IMR-90 (cell line): ENCODE results near the gene GRK2. TPM values are rescaled to one million over a fixed set of nuclear protein-coding genes. Genes with fewer than 3 reads are reported as not detected.

Experiments used
- ATAC-seq: fragments of 200-7000 bp; cut with Tn5 transposase; 2 replicates; pipeline ENCODE4 v1.9.1; 2020; ENCODE audit warnings: low read depth, mild to moderate bottlenecking, moderate library complexity
- BruUV-seq: library from RNA; stranded (reverse); fragments of 400-500 nt; replicated peaks from 2 replicates; lab custom pipeline; 2021; lab: Mats Ljungman, UMichigan
- CTCF ChIA-PET: fragments of 300-600 bp; formaldehyde crosslinking; extraction: SDS; loops from one replicate; lab custom pipeline; 2021; ENCODE audit warnings: antibody characterized with exemption; lab: Yijun Ruan, JAX
- POLR2A ChIA-PET: fragments of 300-600 bp; sonication (Branson Sonifier 250); formaldehyde crosslinking; loops from one replicate; lab custom pipeline; 2022; ENCODE audit warnings: antibody characterized with exemption; ENCODE audit not compliant: unreplicated experiment; lab: Charles Lee
- DNase-seq: peaks from one replicate; pipeline ENCODE4 v3.0.0; 2013
- H2AFZ ChIP-seq: replicated peaks from 2 replicates; pipeline ENCODE3; 2013; ENCODE audit warnings: low read length, mild to moderate bottlenecking; ENCODE audit not compliant: poor library complexity
- H2AK5ac ChIP-seq: 2 replicates; pipeline ENCODE4 v1.6.1; 2013; ENCODE audit warnings: low read depth, low read length, inconsistent platforms
- H2AK9ac ChIP-seq: replicated peaks from 2 replicates; pipeline ENCODE3; 2013; ENCODE audit warnings: mild to moderate bottlenecking, low read depth, low read length, moderate library complexity; ENCODE audit not compliant: poor library complexity
- H2BK120ac ChIP-seq: 2 replicates; pipeline ENCODE4 v1.6.1; 2013; ENCODE audit warnings: low read depth, low read length, inconsistent platforms
- H2BK15ac ChIP-seq: 3 replicates; pipeline ENCODE4 v1.6.1; 2013; ENCODE audit warnings: low read depth, low read length, inconsistent platforms
- H2BK20ac ChIP-seq: 2 replicates; pipeline ENCODE4 v1.6.1; 2013; ENCODE audit warnings: low read depth, mild to moderate bottlenecking, inconsistent platforms, low read length, moderate library complexity
- H2BK5ac ChIP-seq: 2 replicates; pipeline ENCODE4 v1.6.1; 2013; ENCODE audit warnings: mild to moderate bottlenecking, low read depth, low read length, inconsistent platforms; ENCODE audit not compliant: poor library complexity, severe bottlenecking
- H3K14ac ChIP-seq: replicated peaks from 2 replicates; pipeline ENCODE4 v1.6.1; 2013; ENCODE audit warnings: low read depth, low read length, inconsistent platforms
- H3K18ac ChIP-seq: 2 replicates; pipeline ENCODE4 v1.6.1; 2013; ENCODE audit warnings: low read depth, low read length, control low read depth
- H3K23ac ChIP-seq: 2 replicates; pipeline ENCODE4 v1.6.1; 2013; ENCODE audit warnings: low read depth, low read length, inconsistent platforms
- H3K27ac ChIP-seq: 2 replicates; pipeline ENCODE4 v1.5.1; 2013; ENCODE audit warnings: mild to moderate bottlenecking, control low read depth, low read length; ENCODE audit not compliant: insufficient read depth
- H3K27me3 ChIP-seq: 2 replicates; pipeline ENCODE4 v1.6.1; 2013; ENCODE audit warnings: low read length; ENCODE audit not compliant: control insufficient read depth, insufficient read depth
- H3K36me3 ChIP-seq: 2 replicates; pipeline ENCODE4 v1.6.1; 2013; ENCODE audit warnings: low read length, mixed read lengths; ENCODE audit not compliant: control insufficient read depth, insufficient read depth
- H3K4ac ChIP-seq: 2 replicates; pipeline ENCODE4 v1.6.1; 2013; ENCODE audit warnings: low read depth, low read length, inconsistent platforms
- H3K4me1 ChIP-seq: 2 replicates; pipeline ENCODE4 v1.6.1; 2013; ENCODE audit warnings: low read length, mixed read lengths; ENCODE audit not compliant: control insufficient read depth, insufficient read depth
- H3K4me2 ChIP-seq: 2 replicates; pipeline ENCODE4 v1.6.1; 2013; ENCODE audit warnings: low read depth, mild to moderate bottlenecking, control low read depth, low read length, moderate library complexity
- H3K4me3 ChIP-seq: 2 replicates; pipeline ENCODE4 v1.5.1; 2013; ENCODE audit warnings: low read depth, mild to moderate bottlenecking, control low read depth, low read length, moderate library complexity; ENCODE audit not compliant: insufficient read depth
- H3K56ac ChIP-seq: 2 replicates; pipeline ENCODE4 v1.6.1; 2013; ENCODE audit warnings: low read length, inconsistent platforms; ENCODE audit not compliant: insufficient read depth; ENCODE audit errors: extremely low read depth
- H3K79me1 ChIP-seq, 2 experiments: 2 replicates each; pipeline ENCODE4 v1.6.1; 2013; ENCODE audit warnings: low read length in 2 of 2, inconsistent platforms in 1 of 2, low read depth in 1 of 2
- H3K9ac ChIP-seq: 2 replicates; pipeline ENCODE4 v1.6.1; 2013; ENCODE audit warnings: low read depth, low read length, control low read depth
- H3K9me1 ChIP-seq: 2 replicates; pipeline ENCODE4 v1.6.1; 2013; ENCODE audit warnings: low read length, inconsistent platforms; ENCODE audit not compliant: insufficient read depth
- H3K9me3 ChIP-seq: 2 replicates; pipeline ENCODE4 v1.6.1; 2013; ENCODE audit warnings: low read length; ENCODE audit not compliant: control insufficient read depth, insufficient read depth
- H4K20me1 ChIP-seq: 2 replicates; pipeline ENCODE4 v1.6.1; 2013; ENCODE audit warnings: low read length, inconsistent platforms; ENCODE audit not compliant: insufficient read depth
- H4K5ac ChIP-seq: 2 replicates; pipeline ENCODE4 v1.6.1; 2013; ENCODE audit warnings: mild to moderate bottlenecking, low read depth, low read length, control low read depth
- H4K8ac ChIP-seq, 2 experiments: 2 replicates each; pipeline ENCODE4 v1.6.1; 2013; ENCODE audit warnings: low read depth in 2 of 2, low read length in 2 of 2, control low read depth in 1 of 2, inconsistent platforms in 1 of 2
- H4K91ac ChIP-seq: 2 replicates; pipeline ENCODE4 v1.6.1; 2013; ENCODE audit warnings: low read depth, low read length, inconsistent platforms; ENCODE audit not compliant: insufficient read depth
- MAZ ChIP-seq: IDR thresholded peaks from 2 replicates; pipeline ENCODE4 v1.6.1; 2012; ENCODE audit warnings: low read depth, mild to moderate bottlenecking, low read length, improper control_type of control experiment, moderate library complexity, borderline replicate concordance
- RCOR1 ChIP-seq: IDR thresholded peaks from 2 replicates; pipeline ENCODE4 v1.6.1; 2012; ENCODE audit warnings: mild to moderate bottlenecking, low read length, improper control_type of control experiment; ENCODE audit not compliant: insufficient replicate concordance
- WGBS, 2 experiments: methylation state at CpG; one replicate each; pipeline versions ENCODE4 v1.1.5 to v1.1.7; 2013; ENCODE audit warnings: missing lambda C conversion rate in 2 of 2; ENCODE audit not compliant: insufficient read length in 1 of 2; ENCODE audit errors: extremely low coverage in 2 of 2; 5-methylcytosine and 5-hydroxymethylcytosine counted together
- dilution Hi-C: fragments of 300-500 bp; cut with HindIII; formaldehyde crosslinking; loops from one replicate; pipeline ENCODE4 v1.14.3; 2018; ENCODE audit warnings: low sequenced_read_pairs; ENCODE audit not compliant: unreplicated experiment
- in situ Hi-C: fragments of 300-500 bp; cut with MboI; formaldehyde crosslinking; loops from 3 replicates; pipeline ENCODE4 v1.14.3; 2019; ENCODE audit warnings: low sequenced_read_pairs, inconsistent platforms, mixed read lengths
- intact Hi-C: fragments of 100-400 bp; cut with micrococcal nuclease; formaldehyde crosslinking; loops from 2 replicates; pipeline ENCODE4 v1.10.0; 2022
- polyA plus RNA-seq, 3 experiments: library from polyadenylated mRNA; depleted of rRNA; stranded (reverse); fragments of >200 nt; gene quantifications; 2 replicates each; pipeline ENCODE4 v1.2.3, GENCODE V29; 2012; ENCODE audit warnings: low replicate concordance in 1 of 3
- total RNA-seq: library from RNA; depleted of rRNA; stranded (reverse); fragments of >200 nt; gene quantifications from 2 replicates; pipeline ENCODE4 v1.2.3, GENCODE V29; 2012
- TF ChIP-seq, protein P1 (sequence below): fragments of 150-350 bp; IDR thresholded peaks from 2 replicates; pipeline ENCODE4 v1.6.1; 2017; ENCODE audit warnings: mild to moderate bottlenecking, antibody characterized with exemption, low read length, low read depth

Gene GRK2
- total and polyA plus RNA-seq, 2 of the 4 experiments (the other 2 are of a cell fraction), result 26.7 to 41.8 TPM

- Histone ChIP-seq H3K4me3 (peak overlapping the region; percentile 31), H4K5ac (peak overlapping the region; percentile 65), H3K9me1 (peaks cover 24% of the 10 kb centered on the region), H3K23ac (peak overlapping the region; percentile 89), H3K14ac (peak overlapping the region; percentile 91), H3K18ac (peak overlapping the region; percentile 40), H2BK120ac (peak overlapping the region; percentile 75), H3K9ac (peak overlapping the region; percentile 79), H2AK9ac (peak overlapping the region; percentile 100), H4K8ac (peak overlapping the region; percentile 78 to 93), H3K27me3 (no peaks in the 10 kb centered on the region), H3K4ac (peak overlapping the region; percentile 97), H3K4me2 (peak overlapping the region; percentile 81), H2BK5ac (peak overlapping the region; percentile 87), H3K4me1 (peaks cover 22% of the 10 kb centered on the region), H2AFZ (peak overlapping the region; percentile 90), H3K79me1 (peaks cover 25 to 79% of the 10 kb centered on the region in 2 experiments), H3K27ac (peak overlapping the region; percentile 93), H4K91ac (peak overlapping the region; percentile 86), H4K20me1 (peaks cover 5% of the 10 kb centered on the region), H2AK5ac (peak overlapping the region; percentile 97), H3K9me3 (no peaks in the 10 kb centered on the region), H2BK20ac (peak overlapping the region; percentile 66), H2BK15ac (peak overlapping the region; percentile 70; the same call in 2 of the 3 replicates), H3K56ac (peak overlapping the region; percentile 52), H3K36me3 (peaks cover 34% of the 10 kb centered on the region)
- intact Hi-C loops (no loop called here), dilution Hi-C loops (no loop called here), in situ Hi-C loops (no loop called here)
- peak; percentile 64 for DNase-seq
- ChIA-PET CTCF (interaction anchor here (0.7 to 1.6 kb wide), 4 partner anchors 11 to 105 kb away, joined by 3 to 6 read pairs (median 3); partner anchors contain the start of gene GRK2), POLR2A (interaction anchor here (0.6 kb wide), 1 partner anchor 286 kb away, joined by 5 read pairs; no protein-coding TSS in a partner anchor)
- no TSS peak for BruUV-seq
- 29% methylated on average over 7 of the region's 24 CpGs; no CpG with 5 or more reads in 1 of the 2 experiments for WGBS, 2 experiments
- TF ChIP-seq, protein P1, sequence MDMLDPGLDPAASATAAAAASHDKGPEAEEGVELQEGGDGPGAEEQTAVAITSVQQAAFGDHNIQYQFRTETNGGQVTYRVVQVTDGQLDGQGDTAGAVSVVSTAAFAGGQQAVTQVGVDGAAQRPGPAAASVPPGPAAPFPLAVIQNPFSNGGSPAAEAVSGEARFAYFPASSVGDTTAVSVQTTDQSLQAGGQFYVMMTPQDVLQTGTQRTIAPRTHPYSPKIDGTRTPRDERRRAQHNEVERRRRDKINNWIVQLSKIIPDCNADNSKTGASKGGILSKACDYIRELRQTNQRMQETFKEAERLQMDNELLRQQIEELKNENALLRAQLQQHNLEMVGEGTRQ, result no peak
- no peak for TF ChIP-seq RCOR1
- no peak for TF ChIP-seq MAZ
- ATAC-seq, result peak; percentile 96
These were observed 11.1 kb downstream of the GRK2 start for GRCh38 chr11:67277231-67277961.
